A549 (cell line): Measurements from ENCODE around the gene TBRG4. TPM values are rescaled to one million over a fixed set of nuclear protein-coding genes. Genes with fewer than 3 reads are reported as not detected.

Experiments used
- ATAC-seq, 2 experiments: fragments of 200-7000 bp in 1 of 2; fragments of >200 bp in 1 of 2; cut with Nextera tagmentation in 1 of 2; cut with Tn5 transposase in 1 of 2; 3 replicates each; pipeline versions ENCODE4 v1.8.0 to v1.9.1; 2018 to 2020; ENCODE audit warnings: mild to moderate bottlenecking in 1 of 2, moderate library complexity in 1 of 2
- CTCF ChIA-PET: fragments of 300-600 bp; sonication (Branson Sonifier 250); formaldehyde crosslinking; extraction: SDS; loops from one replicate; lab custom pipeline; 2021; ENCODE audit warnings: antibody characterized with exemption, inconsistent platforms; lab: Yijun Ruan, JAX
- POLR2A ChIA-PET: fragments of 350-600 bp; formaldehyde crosslinking; extraction: SDS; loops from one replicate; lab custom pipeline; 2021; ENCODE audit warnings: antibody characterized with exemption, inconsistent platforms; lab: Yijun Ruan, JAX
- DNase-seq, 2 experiments: peaks; one replicate each; pipeline versions ENCODE4 v3.0.0 to v3.0.0-alpha.2; 2011 to 2016; ENCODE audit warnings: low read depth in 1 of 2, low spot score in 1 of 2
- FAIRE-seq: peaks from 2 replicates; lab custom pipeline; 2011; peaks lifted over from hg19 to GRCh38; lab: Jason Lieb, UNC
- H3K27ac ChIP-seq, 2 experiments: fragments of >200 bp; sonication (Bioruptor Twin); formaldehyde crosslinking; 3 replicates each; pipeline ENCODE4 v1.5.1; 2016 to 2017
- H3K4me1 ChIP-seq: fragments of >200 bp; sonication (Bioruptor Twin); formaldehyde crosslinking; 3 replicates; pipeline ENCODE4 v1.6.1; 2016
- H3K4me2 ChIP-seq: fragments of >200 bp; sonication (Bioruptor Twin); formaldehyde crosslinking; 3 replicates; pipeline ENCODE4 v1.6.1; 2016
- H3K4me3 ChIP-seq: fragments of >200 bp; sonication (Bioruptor Twin); formaldehyde crosslinking; 3 replicates; pipeline ENCODE4 v1.5.1; 2016
- H3K9me3 ChIP-seq: fragments of >200 bp; sonication (Bioruptor Twin); formaldehyde crosslinking; 3 replicates; pipeline ENCODE4 v1.6.1; 2016
- BHLHE40 ChIP-seq: IDR thresholded peaks from 2 replicates; pipeline ENCODE4 v1.6.1; 2012; ENCODE audit warnings: low read depth, low read length, inconsistent platforms
- CHD2 ChIP-seq: fragments of 150-350 bp; IDR thresholded peaks from 2 replicates; pipeline ENCODE4 v1.6.1; 2014; ENCODE audit warnings: low read length; ENCODE audit not compliant: partially characterized antibody
- CTCF ChIP-seq: fragments of >200 bp; sonication (Bioruptor Twin); formaldehyde crosslinking; IDR thresholded peaks from 3 replicates; pipeline ENCODE4 v1.5.1; 2016
- EHMT2 ChIP-seq: fragments of 200-600 bp; sonication (generic); IDR thresholded peaks from 2 replicates; pipeline ENCODE4 v1.6.1; 2016; ENCODE audit warnings: antibody characterized with exemption, low read depth, mild to moderate bottlenecking, moderate library complexity
- ESRRA ChIP-seq: fragments of 150-350 bp; IDR thresholded peaks from 2 replicates; pipeline ENCODE4 v1.6.1; 2014; ENCODE audit warnings: mild to moderate bottlenecking, low read length, borderline replicate concordance
- GATA3 ChIP-seq: IDR thresholded peaks from 2 replicates; pipeline ENCODE4 v1.6.1; 2012; ENCODE audit warnings: borderline replicate concordance
- HDAC2 ChIP-seq: fragments of 200-600 bp; sonication (generic); IDR thresholded peaks from 2 replicates; pipeline ENCODE4 v1.6.1; 2016
- HEYL ChIP-seq: fragments of 250-450 bp; sonication (Bioruptor Pico); IDR thresholded peaks from 2 replicates; pipeline ENCODE4 v1.8.0; 2021; ENCODE audit warnings: mild to moderate bottlenecking, moderate library complexity
- HMGXB4 ChIP-seq: fragments of 250-450 bp; sonication (Bioruptor Pico); IDR thresholded peaks from 2 replicates; pipeline ENCODE4 v1.5.0; 2021; ENCODE audit warnings: mild to moderate bottlenecking, moderate library complexity, borderline replicate concordance
- KDM1A ChIP-seq: fragments of 200-600 bp; sonication (generic); IDR thresholded peaks from 2 replicates; pipeline ENCODE4 v1.6.1; 2016; ENCODE audit warnings: low read depth, mild to moderate bottlenecking
- MAZ ChIP-seq: fragments of 150-350 bp; IDR thresholded peaks from 2 replicates; pipeline ENCODE4 v1.6.1; 2014; ENCODE audit warnings: antibody characterized with exemption, low read depth, low read length, borderline replicate concordance
- NR3C1 ChIP-seq: fragments of >200 bp; sonication (Bioruptor Twin); formaldehyde crosslinking; IDR thresholded peaks from 3 replicates; pipeline ENCODE4 v1.6.1; 2017
- PHF8 ChIP-seq: fragments of 200-600 bp; sonication (generic); IDR thresholded peaks from 2 replicates; pipeline ENCODE4 v1.6.1; 2016; ENCODE audit warnings: low read depth, mild to moderate bottlenecking, antibody characterized with exemption, moderate library complexity, borderline replicate concordance
- RAD21 ChIP-seq, 2 experiments: fragments of >200 bp in 1 of 2; sonication (Bioruptor Twin) in 1 of 2; formaldehyde crosslinking in 1 of 2; IDR thresholded peaks in 1 of 2; conservative IDR thresholded peaks in 1 of 2; 2 replicates in 1 of 2; 3 replicates in 1 of 2; pipeline ENCODE4 v1.6.1; 2012 to 2018; ENCODE audit warnings: inconsistent platforms in 1 of 2
- RARB ChIP-seq: fragments of 250-450 bp; sonication (Bioruptor Pico); IDR thresholded peaks from 2 replicates; pipeline ENCODE4 v1.8.0; 2021; ENCODE audit warnings: mild to moderate bottlenecking, moderate library complexity
- RCOR1 ChIP-seq: fragments of 150-350 bp; IDR thresholded peaks from 2 replicates; pipeline ENCODE4 v1.6.1; 2014; ENCODE audit warnings: antibody characterized with exemption, low read length, low read depth
- SREBF2 ChIP-seq: fragments of 450-650 bp; IDR thresholded peaks from 2 replicates; pipeline ENCODE4 v1.6.1; 2014; ENCODE audit warnings: mild to moderate bottlenecking, moderate library complexity
- TFCP2L1 ChIP-seq: fragments of 250-450 bp; sonication (Bioruptor Pico); IDR thresholded peaks from 2 replicates; pipeline ENCODE4 v1.5.0; 2021; ENCODE audit warnings: mild to moderate bottlenecking
- TP53 ChIP-seq: fragments of 250-450 bp; sonication (Bioruptor Pico); IDR thresholded peaks from 2 replicates; pipeline ENCODE4 v1.5.0; 2021; ENCODE audit warnings: mild to moderate bottlenecking, moderate library complexity
- ZC3H11A ChIP-seq: fragments of 450-650 bp; IDR thresholded peaks from 2 replicates; pipeline ENCODE4 v1.6.1; 2014; ENCODE audit warnings: antibody characterized with exemption, mild to moderate bottlenecking
- WGBS: methylation state at CpG from one replicate; pipeline ENCODE4 v1.1.6; 2017; ENCODE audit errors: missing lambda C conversion rate; 5-methylcytosine and 5-hydroxymethylcytosine counted together
- polyA plus RNA-seq, 4 experiments: library from polyadenylated mRNA; depleted of rRNA in 3 of 4; stranded (reverse); fragments of >200 nt; fragmentation: RNase III in 1 of 4; extraction: RNeasy Plus Mini Kit Qiagen cat#74134 plus additional on column Dnase treatment in 1 of 4; gene quantifications; 2 replicates in 3 of 4; 3 replicates in 1 of 4; pipeline ENCODE4 v1.2.3, GENCODE V29; 2011 to 2017

Gene TBRG4
- polyA plus RNA-seq, 2 of the 4 experiments (the other 2 are of a cell fraction): 88.8 to 100 TPM

- H3K27ac ChIP-seq: no peak overlapping the region
- ChIA-PET POLR2A (no interaction called here), CTCF (interaction anchor here (0.9 to 1.1 kb wide), 2 partner anchors 10 to 105 kb away, joined by 3 read pairs; no protein-coding TSS in a partner anchor)
- no peak for ATAC-seq
- no peak overlapping the region for H3K4me2 ChIP-seq
- 83% methylated on average over 7 of the region's 8 CpGs for WGBS
- H3K9me3 ChIP-seq: no peaks in the 10 kb centered on the region
- no peak overlapping the region for H3K4me3 ChIP-seq
- FAIRE-seq: no peak
- H3K4me1 ChIP-seq: peaks cover 23% of the 10 kb centered on the region
- TF ChIP-seq TP53 (CRISPR knock-in tag): no peak
- no peak for DNase-seq
Observed at GRCh38 chr7:45106820-45107219, 4.7 kb downstream of the TBRG4 start.

- no peak overlapping the region for H3K27ac ChIP-seq
- ATAC-seq: no peak
- TF ChIP-seq RCOR1 (no peak), BHLHE40 (no peak), CHD2 (no peak), GATA3 (no peak), ZC3H11A (no peak), CTCF (no peak), HEYL (CRISPR knock-in tag) (no peak), MAZ (no peak), RARB (no peak), TFCP2L1 (CRISPR knock-in tag) (no peak), PHF8 (no peak), HDAC2 (no peak), SREBF2 (no peak), ESRRA (no peak), NR3C1 (no peak), HMGXB4 (CRISPR knock-in tag) (no peak), KDM1A (no peak), RAD21 (conservative IDR thresholded peaks at IDR 0.05 in 1 of 2, IDR thresholded peaks at IDR 0.05 in 1 of 2) (no peak), EHMT2 (no peak)
- ChIA-PET CTCF (interaction anchor here (1.1 to 1.5 kb wide), 2 partner anchors 9 to 30 kb away, joined by 3 to 5 read pairs; no protein-coding TSS in a partner anchor), POLR2A (no interaction called here)
- no peak overlapping the region for H3K4me3 ChIP-seq
- 95% methylated on average over 7 of the region's 8 CpGs for WGBS
- H3K4me2 ChIP-seq: no peak overlapping the region
- peaks cover 23% of the 10 kb centered on the region for H3K4me1 ChIP-seq
- no peak for FAIRE-seq
- H3K9me3 ChIP-seq: no peaks in the 10 kb centered on the region
- no peak for DNase-seq
Observed at GRCh38 chr7:45105588-45106188, 5.8 kb downstream of the TBRG4 start.
